GM12875 (cell line): Measurements from ENCODE around the gene BNC2.

Experiments
- H3K4me3 ChIP-seq: one replicate; pipeline ENCODE4 v1.5.1; 2011; ENCODE audit warnings: low read depth, low read length, control low read depth
- CTCF ChIP-seq: IDR thresholded peaks from 2 replicates; pipeline ENCODE4 v1.5.1; 2011; ENCODE audit warnings: low read depth, mild to moderate bottlenecking, control low read depth, inconsistent platforms, low read length, moderate library complexity, borderline replicate concordance; ENCODE audit not compliant: insufficient read depth

BNC2 gene

DNA sequence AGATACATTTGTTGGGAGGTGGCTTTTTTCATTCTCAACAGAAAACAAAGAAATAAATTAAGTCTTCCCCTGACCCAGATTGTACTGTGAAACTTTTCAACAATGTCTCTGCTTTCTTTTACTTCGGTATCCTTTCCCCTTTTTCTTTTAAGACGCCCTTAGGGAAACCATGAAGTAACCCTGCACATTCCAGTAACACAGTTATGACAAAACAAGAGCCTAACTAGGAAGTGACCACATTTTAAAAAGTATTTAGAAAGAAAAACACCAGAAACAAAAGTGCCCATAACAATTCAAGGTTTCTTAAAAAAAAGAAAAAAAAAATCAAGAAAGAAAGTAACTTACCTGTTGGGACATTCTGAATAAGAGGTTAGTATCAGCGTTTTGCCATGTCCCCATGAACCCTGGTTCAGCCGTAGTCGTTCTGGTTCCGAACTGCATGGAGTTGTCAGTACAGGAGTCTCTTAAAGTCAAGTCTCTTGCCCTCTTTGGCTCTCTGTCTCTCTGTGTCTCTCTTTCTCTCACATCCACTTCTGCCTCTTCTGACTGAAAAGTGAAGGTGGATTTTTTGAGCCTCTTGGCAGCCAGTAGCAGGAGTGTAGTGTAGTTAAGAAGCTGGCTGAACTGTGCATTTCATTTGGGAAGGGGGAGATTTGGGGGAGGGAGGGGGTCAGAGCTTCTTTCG, 142.9 kb downstream of the BNC2 start:
- TF ChIP-seq CTCF = no peak
- no peak overlapping the region for H3K4me3 ChIP-seq

- TF ChIP-seq CTCF = no peak
- H3K4me3 ChIP-seq = peak overlapping the region; percentile 49
Measured at GRCh38 chr9:16726718-16727451, 143.6 kb downstream of the BNC2 start.

DNA sequence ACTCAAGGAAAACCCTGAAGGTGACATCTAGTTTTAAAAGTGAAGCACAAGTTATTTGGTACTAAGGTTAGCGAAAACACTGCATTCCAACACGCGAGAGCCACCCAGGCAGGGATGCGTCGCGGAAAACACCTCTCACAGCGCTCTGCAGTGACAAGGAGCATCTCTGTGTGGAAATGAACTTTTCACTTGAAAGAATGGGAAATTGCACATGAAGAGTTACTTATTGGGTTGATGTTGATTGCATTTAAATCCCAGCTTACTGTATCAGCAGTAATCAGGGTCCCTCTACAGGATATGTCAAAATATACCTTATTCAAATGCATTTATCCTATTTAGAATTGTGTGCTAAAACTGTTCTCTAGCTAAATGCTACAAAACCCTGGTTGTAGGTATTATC, 144.4 kb downstream of the BNC2 start:
- TF ChIP-seq CTCF = no peak
- no peak overlapping the region for H3K4me3 ChIP-seq

GRCh38 chr9:16725066-16725465, 145.4 kb downstream of the BNC2 start:
- no peak for TF ChIP-seq CTCF
- H3K4me3 ChIP-seq = no peak overlapping the region

- no peak for TF ChIP-seq CTCF
- H3K4me3 ChIP-seq = no peak overlapping the region
Measured at GRCh38 chr9:16721972-16722371, 148.5 kb downstream of the BNC2 start.

- no peak for TF ChIP-seq CTCF
- no peak overlapping the region for H3K4me3 ChIP-seq
Measured at GRCh38 chr9:16720386-16720785, 150.1 kb downstream of the BNC2 start.

DNA sequence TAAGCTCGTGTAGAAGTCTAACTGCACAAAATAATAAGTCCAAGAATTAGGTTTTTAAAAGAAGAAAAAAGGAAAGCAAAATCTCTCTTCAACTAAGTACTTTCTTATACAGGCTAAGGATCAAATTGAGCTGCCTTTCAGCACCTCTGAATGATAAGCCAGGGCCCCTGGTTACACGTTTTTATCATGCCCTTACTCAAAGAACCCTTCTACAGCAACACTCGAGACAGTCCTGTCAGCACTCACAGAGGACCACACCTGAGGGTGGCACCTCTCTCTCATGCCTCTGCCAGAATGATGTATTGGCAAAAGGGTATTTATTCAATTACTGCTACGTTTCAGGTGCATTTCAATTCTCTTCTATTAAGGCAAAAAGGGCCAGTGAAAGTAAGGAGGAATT, 150.5 kb downstream of the BNC2 start:
- no peak for TF ChIP-seq CTCF
- no peak overlapping the region for H3K4me3 ChIP-seq
